Right renal cortex interstitium (tissue), 3 donors: ENCODE results near the gene ZNF239. TPM values are rescaled to one million over a fixed set of nuclear protein-coding genes. Genes with fewer than 3 reads are reported as not detected.
A peak's percentile ranks its signal among the peaks of the same experiment; 100 is the strongest.
"Not testable (repeated sequence)": the region's sequence is repeated elsewhere in the genome, so short reads cannot be mapped to it uniquely, and the experiment has no call there.

Experiments
- DNase-seq, 3 donors: peaks; one replicate each; pipeline ENCODE4 v3.0.0-alpha.2; 2013; ENCODE audit warnings: low read depth in 3 of 3, low spot score in 2 of 3
- polyA plus RNA-seq, 3 donors: library from polyadenylated mRNA; unstranded; fragments of 120-200 nt; gene quantifications; one replicate each; pipeline ENCODE4 v1.2.1, GENCODE V29; 2013; ENCODE audit not compliant: insufficient read length in 3 of 3

ZNF239 gene
- polyA plus RNA-seq, 3 donors = 13.3 to 13.9 (median 13.6) TPM

DNA sequence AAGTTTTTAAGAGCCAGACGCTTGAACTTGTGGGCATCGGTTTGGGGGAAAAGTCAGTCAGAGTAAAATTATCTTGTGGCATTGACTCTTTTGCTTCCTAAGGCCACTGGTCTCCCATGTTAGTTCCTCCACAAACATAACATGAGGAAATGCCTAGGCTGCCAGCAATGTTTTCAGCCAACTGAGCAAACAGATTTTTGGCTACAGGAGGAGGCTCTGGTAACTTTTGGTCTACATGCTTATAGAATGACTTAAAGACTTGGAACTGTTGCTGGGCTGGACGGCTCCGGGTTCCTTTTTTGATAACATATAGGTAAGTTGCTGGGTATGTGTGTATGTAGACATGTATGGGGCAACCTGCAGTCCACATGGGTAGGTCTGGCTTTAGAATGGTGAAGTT lies 9.6 kb upstream of the ZNF239 start:
- DNase-seq = no peak

- DNase-seq = no peak
Measured at GRCh38 chr10:43576580-43576979, 2.2 kb upstream of the ZNF239 start.

GRCh38 chr10:43576062-43576461 lies 1.6 kb upstream of the ZNF239 start:
- DNase-seq = no peak

DNA sequence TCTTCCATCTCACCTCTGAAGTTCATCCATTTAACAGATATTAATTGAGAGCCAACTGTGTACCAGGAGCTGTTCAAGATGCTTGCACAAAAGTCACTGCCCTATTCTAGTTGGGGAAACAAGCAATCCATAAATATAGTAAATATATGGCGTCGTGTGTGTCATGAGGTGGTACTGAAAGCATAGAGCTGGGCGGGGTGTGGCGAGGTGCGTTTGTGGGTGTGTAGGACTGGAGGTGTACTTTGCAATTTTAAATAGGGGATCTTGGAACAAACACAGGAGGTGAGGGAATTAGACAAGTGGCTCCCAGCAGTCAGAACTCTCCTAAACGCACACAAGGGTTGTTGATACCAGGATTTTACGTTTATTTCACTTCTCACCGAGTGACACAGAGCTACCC lies 490 bp upstream of the ZNF239 start:
- DNase-seq = no peak

- DNase-seq = peak in 1 of 3 donors; percentile 18
Measured at GRCh38 chr10:43573250-43574000, 991 bp downstream of the ZNF239 start.

GRCh38 chr10:43570971-43571370 lies 3.4 kb downstream of the ZNF239 start:
- DNase-seq = no peak

GRCh38 chr10:43569681-43570080 lies 4.7 kb downstream of the ZNF239 start:
- DNase-seq = no peak

DNA sequence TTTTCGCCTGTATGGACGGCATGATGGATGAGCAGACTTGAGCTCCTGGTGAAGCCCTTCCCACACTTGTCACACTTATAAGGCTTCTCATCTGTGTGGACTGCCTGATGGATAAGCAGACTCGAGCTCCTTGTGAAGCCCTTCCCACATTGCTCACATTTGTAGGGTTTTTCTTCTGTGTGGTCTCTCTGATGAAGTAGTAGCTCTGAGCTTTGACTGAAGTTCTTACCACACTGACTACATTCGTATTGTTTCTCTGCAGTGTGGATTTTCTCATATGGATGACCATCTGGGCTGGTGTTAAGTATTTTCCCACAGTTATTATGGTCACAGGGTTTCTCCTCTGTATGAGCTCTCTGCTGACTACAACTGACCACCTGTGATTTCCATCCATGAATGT lies 17.2 kb downstream of the ZNF239 start:
- no peak for DNase-seq

GRCh38 chr10:43543746-43544145 lies 30.7 kb downstream of the ZNF239 start:
- not testable (repeated sequence) for DNase-seq

DNA sequence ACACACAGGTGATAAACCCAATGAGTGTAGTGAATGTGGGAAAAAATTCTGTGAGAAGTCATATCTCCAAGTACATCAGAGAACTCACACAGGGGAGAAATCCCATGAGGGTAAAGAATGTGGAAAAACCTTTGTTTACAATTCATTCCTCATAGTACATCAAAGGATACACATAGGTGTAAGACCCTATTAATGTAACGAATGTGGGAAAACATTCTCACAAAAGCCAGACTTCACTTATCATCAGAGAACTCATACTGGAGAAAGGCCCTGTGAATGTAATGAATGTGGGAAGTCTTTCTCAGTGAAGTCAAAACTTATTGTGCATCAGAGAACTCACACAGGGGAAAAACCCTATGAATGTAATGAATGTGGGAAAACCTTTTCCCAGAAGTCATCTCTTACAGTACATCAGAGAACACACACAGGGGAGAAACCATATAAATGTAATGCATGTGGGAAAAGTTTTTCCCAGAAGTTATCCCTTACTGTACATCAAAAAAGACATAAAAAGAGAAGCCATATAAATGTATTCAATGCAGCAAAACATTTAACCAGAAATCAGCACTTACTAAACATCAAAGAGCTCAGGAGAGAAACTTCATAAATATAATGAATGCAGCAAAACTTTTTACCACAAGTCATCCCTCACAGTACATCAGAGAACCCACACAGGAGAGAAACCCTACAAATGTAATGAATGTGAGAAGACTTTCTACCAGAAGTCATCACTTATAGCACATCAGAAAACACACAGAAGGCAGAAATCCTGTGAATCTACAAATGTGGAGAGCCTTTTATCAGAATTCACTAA lies 49.8 kb downstream of the ZNF239 start:
- DNase-seq = no peak

Other genes with a start within 250 kb of the ZNF239 start
- gene FXYD4, start 203.0 kb downstream of the ZNF239 start, polyA plus RNA-seq = under 1 TPM in 1 of 3 donors, not detected in 2; 0.71 TPM
- 100 to 1,000 TPM; 217 to 226 (median 224) TPM for gene HNRNPF, start 165.4 kb downstream of the ZNF239 start, polyA plus RNA-seq
- gene ZNF487, start 137.5 kb downstream of the ZNF239 start, polyA plus RNA-seq = 10 to 100 TPM; 10.7 to 11.9 (median 11.6) TPM
- gene ZNF485, start 31.8 kb upstream of the ZNF239 start, polyA plus RNA-seq = 1 to 10 TPM; 4.8 to 5.1 (median 4.9) TPM
- 10 to 100 TPM; 76.3 to 78.0 (median 77.5) TPM for gene ZNF32, start 74.3 kb upstream of the ZNF239 start, polyA plus RNA-seq